ENCODE data around the gene TUBG2.
A peak's percentile ranks its signal among the peaks of the same experiment; 100 is the strongest.

The TUBG2 gene

GRCh38 chr17:42675965-42676423 lies 16.9 kb downstream of the TUBG2 start:
- Histone ChIP-seq H3K27ac (ENCODE audit: low read length, poor library complexity, severe bottlenecking) (peak overlapping the region; percentile 73), H3K4me1 (ENCODE audit: control insufficient read depth, insufficient read depth, low read depth, low read length) (peaks cover 49% of the 10 kb centered on the region), H3K23ac (ENCODE audit: low read length in 2 of 2) (peak overlapping the region; percentile 72 to 97), H2AFZ (ENCODE audit: low read depth, low read length) (no peak overlapping the region), H3K27me3 (ENCODE audit: control insufficient read depth in 1 of 2, insufficient read depth in 1 of 2, low read length in 2 of 2) (no peaks in the 10 kb centered on the region), H3K14ac (ENCODE audit: low read length in 2 of 2) (peak overlapping the region in 1 of 2 experiments; percentile 98), H2BK15ac (ENCODE audit: low read depth, poor library complexity, severe bottlenecking) (peak overlapping the region; percentile 74), H2BK5ac (ENCODE audit: low read depth, low read length, poor library complexity, severe bottlenecking) (peak overlapping the region; percentile 61), H3K4ac (ENCODE audit: low read depth in 1 of 2, low read length in 2 of 2) (peak overlapping the region; percentile 35 to 98), H3K4me2 (ENCODE audit: low read length, poor library complexity, severe bottlenecking) (peak overlapping the region; percentile 98), H3K36me3 (ENCODE audit: control insufficient read depth in 1 of 2, insufficient read depth in 2 of 2, low read depth in 1 of 2, low read length in 2 of 2) (peaks cover 23 to 34% of the 10 kb centered on the region in 2 experiments), H2BK120ac (ENCODE audit: low read depth, low read length) (peak overlapping the region; percentile 0), H3K79me1 (replicated peaks; ENCODE audit: low read length, poor library complexity, severe bottlenecking) (peaks cover 40% of the 10 kb centered on the region), H2AK5ac (ENCODE audit: low read length, severe bottlenecking) (no peak overlapping the region), H2BK12ac (ENCODE audit: low read length in 2 of 2) (peak overlapping the region in 1 of 2 experiments; percentile 86), H4K91ac (ENCODE audit: low read length) (peak overlapping the region; percentile 79), H3K4me3 (ENCODE audit: insufficient read depth in 1 of 2, low read depth in 1 of 2, low read length in 2 of 2) (peak overlapping the region; percentile 82 to 96), H3K18ac (ENCODE audit: low read depth in 1 of 2, low read length in 2 of 2) (peak overlapping the region; percentile 91 to 97), H3K9me3 (ENCODE audit: control insufficient read depth, low read length) (no peaks in the 10 kb centered on the region), H4K8ac (ENCODE audit: low read length) (peak overlapping the region; percentile 59), H3K9ac (ENCODE audit: low read length) (peak overlapping the region; percentile 91)
- peak; percentile 79 for DNase-seq
- under 1% methylated on average over 35 of the region's 43 CpGs for WGBS

GRCh38 chr17:42676424-42677011 lies 17.4 kb downstream of the TUBG2 start, which contains the start of gene PLEKHH3:
TSS of gene PLEKHH3 (minus strand) at chr17:42676994. CDS start at chr17:42676563, 431 bp downstream.
- H3K36me3 ChIP-seq (ENCODE audit: control insufficient read depth in 1 of 2, insufficient read depth in 2 of 2, low read depth in 1 of 2, low read length in 2 of 2) = peaks cover 18 to 28% of the 10 kb centered on the region in 2 experiments
- H2BK12ac ChIP-seq (ENCODE audit: low read length in 2 of 2) = peak within 1 kb of the TSS; percentile 2 to 86
- H2BK120ac ChIP-seq (ENCODE audit: low read depth, low read length) = peak within 1 kb of the TSS; percentile 19
- peak within 1 kb of the TSS; percentile 99 for H2BK15ac ChIP-seq (ENCODE audit: low read depth, poor library complexity, severe bottlenecking)
- peak within 1 kb of the TSS; percentile 98 for H3K4me2 ChIP-seq (ENCODE audit: low read length, poor library complexity, severe bottlenecking)
- peak within 1 kb of the TSS; percentile 74 for H2AK5ac ChIP-seq (ENCODE audit: low read length, severe bottlenecking)
- peak within 1 kb of the TSS; percentile 81 for H3K27ac ChIP-seq (ENCODE audit: low read length, poor library complexity, severe bottlenecking)
- peak within 1 kb of the TSS in 1 of 2 experiments; percentile 98 for H3K14ac ChIP-seq (ENCODE audit: low read length in 2 of 2)
- no peaks in the 10 kb centered on the region for H3K9me3 ChIP-seq (ENCODE audit: control insufficient read depth, low read length)
- WGBS = 2% methylated on average over 28 of the region's 51 CpGs
- no peaks in the 10 kb centered on the region for H3K27me3 ChIP-seq (ENCODE audit: control insufficient read depth in 1 of 2, insufficient read depth in 1 of 2, low read length in 2 of 2)
- peak within 1 kb of the TSS; percentile 72 to 97 for H3K23ac ChIP-seq (ENCODE audit: low read length in 2 of 2)
- peak within 1 kb of the TSS; percentile 79 for H4K91ac ChIP-seq (ENCODE audit: low read length)
- peak within 1 kb of the TSS; percentile 93 to 97 for H3K18ac ChIP-seq (ENCODE audit: low read depth in 1 of 2, low read length in 2 of 2)
- H4K8ac ChIP-seq (ENCODE audit: low read length) = peak within 1 kb of the TSS; percentile 85
- H3K79me1 ChIP-seq (replicated peaks; ENCODE audit: low read length, poor library complexity, severe bottlenecking) = peaks cover 36% of the 10 kb centered on the region
- H3K4ac ChIP-seq (ENCODE audit: low read depth in 1 of 2, low read length in 2 of 2) = peak within 1 kb of the TSS; percentile 92 to 98
- H2BK5ac ChIP-seq (ENCODE audit: low read depth, low read length, poor library complexity, severe bottlenecking) = peak within 1 kb of the TSS; percentile 75
- peaks cover 47% of the 10 kb centered on the region for H3K4me1 ChIP-seq (ENCODE audit: control insufficient read depth, insufficient read depth, low read depth, low read length)
- H3K9ac ChIP-seq (ENCODE audit: low read length) = peak within 1 kb of the TSS; percentile 93
- H3K4me3 ChIP-seq (ENCODE audit: insufficient read depth in 1 of 2, low read depth in 1 of 2, low read length in 2 of 2) = peak within 1 kb of the TSS; percentile 82 to 96
- peak within 1 kb of the TSS; percentile 10 for H2AFZ ChIP-seq (ENCODE audit: low read depth, low read length)
- no peak for DNase-seq

GRCh38 chr17:42677012-42677857 lies 18.2 kb downstream of the TUBG2 start:
- Histone ChIP-seq H3K4me3 (ENCODE audit: insufficient read depth in 1 of 2, low read depth in 1 of 2, low read length in 2 of 2) (peak overlapping the region; percentile 82 to 96), H3K4me2 (ENCODE audit: low read length, poor library complexity, severe bottlenecking) (peak overlapping the region; percentile 70), H3K4me1 (ENCODE audit: control insufficient read depth, insufficient read depth, low read depth, low read length) (peaks cover 50% of the 10 kb centered on the region), H2BK120ac (ENCODE audit: low read depth, low read length) (peak overlapping the region; percentile 19), H3K23ac (ENCODE audit: low read length in 2 of 2) (no peak overlapping the region), H4K91ac (ENCODE audit: low read length) (no peak overlapping the region), H3K14ac (ENCODE audit: low read length in 2 of 2) (no peak overlapping the region), H2BK15ac (ENCODE audit: low read depth, poor library complexity, severe bottlenecking) (no peak overlapping the region), H2AFZ (ENCODE audit: low read depth, low read length) (no peak overlapping the region), H3K18ac (ENCODE audit: low read depth in 1 of 2, low read length in 2 of 2) (peak overlapping the region in 1 of 2 experiments; percentile 76), H3K79me1 (replicated peaks; ENCODE audit: low read length, poor library complexity, severe bottlenecking) (peaks cover 33% of the 10 kb centered on the region), H3K9me3 (ENCODE audit: control insufficient read depth, low read length) (no peaks in the 10 kb centered on the region), H2AK5ac (ENCODE audit: low read length, severe bottlenecking) (peak overlapping the region; percentile 74), H4K8ac (ENCODE audit: low read length) (peak overlapping the region; percentile 85), H3K27ac (ENCODE audit: low read length, poor library complexity, severe bottlenecking) (peak overlapping the region; percentile 78), H3K9ac (ENCODE audit: low read length) (peak overlapping the region; percentile 93), H3K36me3 (ENCODE audit: control insufficient read depth in 1 of 2, insufficient read depth in 2 of 2, low read depth in 1 of 2, low read length in 2 of 2) (peaks cover 13 to 21% of the 10 kb centered on the region in 2 experiments), H2BK12ac (ENCODE audit: low read length in 2 of 2) (peak overlapping the region; percentile 2 to 3), H2BK5ac (ENCODE audit: low read depth, low read length, poor library complexity, severe bottlenecking) (peak overlapping the region; percentile 11), H3K27me3 (ENCODE audit: control insufficient read depth in 1 of 2, insufficient read depth in 1 of 2, low read length in 2 of 2) (no peaks in the 10 kb centered on the region), H3K4ac (ENCODE audit: low read depth in 1 of 2, low read length in 2 of 2) (peak overlapping the region; percentile 64 to 75)
- 11% methylated on average over 28 of the region's 33 CpGs for WGBS
- peak; percentile 100 for DNase-seq
